ENCODE measurements around the gene ADPRM. TPM values are rescaled to one million over a fixed set of nuclear protein-coding genes. Genes with fewer than 3 reads are reported as not detected.
A peak's percentile ranks its signal among the peaks of the same experiment; 100 is the strongest.
"Not testable (repeated sequence)": the region's sequence is repeated elsewhere in the genome, so short reads cannot be mapped to it uniquely, and the experiment has no call there.

ADPRM gene
- polyA plus RNA-seq, 1 donor (not counting 4 experiments of a cell fraction or from before 2014, with no cell fraction given): 15.0 TPM

- no peak overlapping the region for H3K27ac ChIP-seq (ENCODE audit: control insufficient read depth, insufficient read depth, low read length)
- H4K20me1 ChIP-seq (ENCODE audit: control insufficient read depth, extremely low read depth, insufficient read depth, low read length): no peaks in the 10 kb centered on the region
- no peaks in the 10 kb centered on the region for H3K36me3 ChIP-seq (ENCODE audit: control insufficient read depth in 2 of 2, extremely low read depth in 1 of 2, insufficient read depth in 2 of 2, low read length in 2 of 2)
- no peaks in the 10 kb centered on the region for H3K27me3 ChIP-seq (ENCODE audit: control insufficient read depth, extremely low read depth, insufficient read depth, low read length)
- peaks cover 5% of the 10 kb centered on the region for H3K4me1 ChIP-seq (ENCODE audit: control insufficient read depth, extremely low read depth, insufficient read depth, low read length)
- no peaks in the 10 kb centered on the region for H3K9me3 ChIP-seq (ENCODE audit: control insufficient read depth, low read depth, low read length)
- no peaks in the 10 kb centered on the region for H3K9me1 ChIP-seq (ENCODE audit: control insufficient read depth, extremely low read depth, insufficient read depth, low read length)
- no peak for TF ChIP-seq EZH2 (IDR thresholded peaks at IDR 0.05; ENCODE audit: low read length)
- no peak for TF ChIP-seq CTCF (optimal IDR thresholded peaks at IDR 0.05 in 1 of 3, IDR thresholded peaks at IDR 0.05 in 1 of 3, conservative IDR thresholded peaks at IDR 0.05 in 1 of 3; ENCODE audit: extremely low read depth in 1 of 3, insufficient read depth in 2 of 3, low read length in 3 of 3)
- H2AFZ ChIP-seq (ENCODE audit: control insufficient read depth, low read length): no peak overlapping the region
- no peaks in the 10 kb centered on the region for H3K79me2 ChIP-seq (ENCODE audit: control insufficient read depth, insufficient read depth, low read length)
- no peak overlapping the region for H3K4me2 ChIP-seq (ENCODE audit: control insufficient read depth, extremely low read depth, insufficient read depth, low read depth, low read length)
- DNase-seq (ENCODE audit: low read depth, low spot score) (no peak), FAIRE-seq (no peak)
- H3K4me3 ChIP-seq (ENCODE audit: control insufficient read depth in 2 of 3, extremely low read depth in 1 of 3, insufficient read depth in 2 of 3, low read depth in 1 of 3, low read length in 3 of 3): no peak overlapping the region
- H3K9ac ChIP-seq (ENCODE audit: control insufficient read depth, extremely low read depth, insufficient read depth, low read length): no peak overlapping the region
- dilution Hi-C loops (cut with MboI; ENCODE audit: extremely low pct_ligation_motif_present, low sequenced_read_pairs): no loop called here
These were observed 31.0 kb downstream of the ADPRM start for GRCh38 chr17:10728331-10728892.

GRCh38 chr17:10729334-10730193 lies 32.2 kb downstream of the ADPRM start, which contains the start of gene TMEM220:
Gene TMEM220 (minus strand): TSS chr17:10730023. CDS start chr17:10729851, 172 bp downstream.
- Histone ChIP-seq H3K27me3 (ENCODE audit: control insufficient read depth, extremely low read depth, insufficient read depth, low read length) (no peaks in the 10 kb centered on the region), H2AFZ (ENCODE audit: control insufficient read depth, low read length) (peak within 1 kb of the TSS; percentile 84), H3K4me3 (ENCODE audit: control insufficient read depth in 2 of 3, extremely low read depth in 1 of 3, insufficient read depth in 2 of 3, low read depth in 1 of 3, low read length in 3 of 3) (peak within 1 kb of the TSS; percentile 36 to 65 (median 57)), H3K4me1 (ENCODE audit: control insufficient read depth, extremely low read depth, insufficient read depth, low read length) (peaks cover 5% of the 10 kb centered on the region), H3K4me2 (ENCODE audit: control insufficient read depth, extremely low read depth, insufficient read depth, low read depth, low read length) (peak within 1 kb of the TSS; percentile 76), H3K27ac (ENCODE audit: control insufficient read depth, insufficient read depth, low read length) (peak within 1 kb of the TSS; percentile 41), H3K9me1 (ENCODE audit: control insufficient read depth, extremely low read depth, insufficient read depth, low read length) (no peaks in the 10 kb centered on the region), H3K79me2 (ENCODE audit: control insufficient read depth, insufficient read depth, low read length) (no peaks in the 10 kb centered on the region), H3K9ac (ENCODE audit: control insufficient read depth, extremely low read depth, insufficient read depth, low read length) (peak within 1 kb of the TSS; percentile 72), H3K36me3 (ENCODE audit: control insufficient read depth in 2 of 2, extremely low read depth in 1 of 2, insufficient read depth in 2 of 2, low read length in 2 of 2) (no peaks in the 10 kb centered on the region), H3K9me3 (ENCODE audit: control insufficient read depth, low read depth, low read length) (no peaks in the 10 kb centered on the region), H4K20me1 (ENCODE audit: control insufficient read depth, extremely low read depth, insufficient read depth, low read length) (no peaks in the 10 kb centered on the region)
- FAIRE-seq: no peak
- TF ChIP-seq EZH2 (IDR thresholded peaks at IDR 0.05; ENCODE audit: low read length) (no peak), CTCF (optimal IDR thresholded peaks at IDR 0.05 in 1 of 3, IDR thresholded peaks at IDR 0.05 in 1 of 3, conservative IDR thresholded peaks at IDR 0.05 in 1 of 3; ENCODE audit: extremely low read depth in 1 of 3, insufficient read depth in 2 of 3, low read length in 3 of 3) (no peak)
- no peak for DNase-seq (ENCODE audit: low read depth, low spot score)
- dilution Hi-C loops (cut with MboI; ENCODE audit: extremely low pct_ligation_motif_present, low sequenced_read_pairs): no loop called here

- H3K9me3 ChIP-seq (ENCODE audit: control insufficient read depth, low read depth, low read length); H3K9me1 ChIP-seq (ENCODE audit: control insufficient read depth, extremely low read depth, insufficient read depth, low read length); H3K36me3 ChIP-seq (ENCODE audit: control insufficient read depth in 2 of 2, extremely low read depth in 1 of 2, insufficient read depth in 2 of 2, low read length in 2 of 2); H4K20me1 ChIP-seq (ENCODE audit: control insufficient read depth, extremely low read depth, insufficient read depth, low read length); dilution Hi-C loops (cut with MboI; ENCODE audit: extremely low pct_ligation_motif_present, low sequenced_read_pairs); H3K4me1 ChIP-seq (ENCODE audit: control insufficient read depth, extremely low read depth, insufficient read depth, low read length); FAIRE-seq; H3K27me3 ChIP-seq (ENCODE audit: control insufficient read depth, extremely low read depth, insufficient read depth, low read length); DNase-seq (ENCODE audit: low read depth, low spot score); H3K79me2 ChIP-seq (ENCODE audit: control insufficient read depth, insufficient read depth, low read length): not testable (repeated sequence)
- peak overlapping the region; percentile 84 for H2AFZ ChIP-seq (ENCODE audit: control insufficient read depth, low read length)
- H3K9ac ChIP-seq (ENCODE audit: control insufficient read depth, extremely low read depth, insufficient read depth, low read length): peak overlapping the region; percentile 72
- peak overlapping the region; percentile 76 for H3K4me2 ChIP-seq (ENCODE audit: control insufficient read depth, extremely low read depth, insufficient read depth, low read depth, low read length)
- H3K27ac ChIP-seq (ENCODE audit: control insufficient read depth, insufficient read depth, low read length): peak overlapping the region; percentile 41
- peak overlapping the region; percentile 36 to 65 (median 57) for H3K4me3 ChIP-seq (ENCODE audit: control insufficient read depth in 2 of 3, extremely low read depth in 1 of 3, insufficient read depth in 2 of 3, low read depth in 1 of 3, low read length in 3 of 3)
These were observed 32.9 kb downstream of the ADPRM start for GRCh38 chr17:10730247-10730646.
